OCI-LY3 (cell line): ENCODE results near the gene CAMTA1.
A peak's percentile ranks its signal among the peaks of the same experiment; 100 is the strongest.

ENCODE experiments used
- H2AFZ ChIP-seq: fragments of 200-600, 300-600 bp; shearing (Covaris generic); 2 replicates; pipeline ENCODE4 v1.6.0; 2014; ENCODE audit warnings: antibody characterized with exemption, low read depth, low read length
- H3K27ac ChIP-seq: fragments of 200-600, 300-600 bp; sonication (generic); 2 replicates; pipeline ENCODE4 v1.5.1; 2014; ENCODE audit warnings: mild to moderate bottlenecking, low read length, moderate library complexity, mixed read lengths
- H3K27me3 ChIP-seq: fragments of 200-600, 300-600 bp; sonication (generic); 2 replicates; pipeline ENCODE4 v1.6.1; 2014; ENCODE audit warnings: low read depth, low read length, mixed read lengths
- H3K36me3 ChIP-seq: fragments of 200-600, 300-600 bp; sonication (generic); replicated peaks from 2 replicates; pipeline ENCODE3; 2014; ENCODE audit warnings: low read depth, low read length, mixed read lengths
- H3K4me1 ChIP-seq: fragments of 300-600, 200-600 bp; sonication (generic); 2 replicates; pipeline ENCODE4 v1.6.1; 2014; ENCODE audit warnings: low read length, mixed read lengths
- H3K4me2 ChIP-seq: fragments of 200-600, 300-600 bp; sonication (generic); 2 replicates; pipeline ENCODE4 v1.6.1; 2014; ENCODE audit warnings: low read length, mixed read lengths
- H3K4me3 ChIP-seq: fragments of 300-600, 200-600 bp; sonication (generic); 2 replicates; pipeline ENCODE4 v1.5.1; 2014; ENCODE audit warnings: antibody characterized with exemption, mild to moderate bottlenecking, low read length, moderate library complexity
- H3K79me2 ChIP-seq: fragments of 300-600, 200-600 bp; shearing (Covaris generic); 2 replicates; pipeline ENCODE4 v1.6.1; 2014; ENCODE audit warnings: mild to moderate bottlenecking, low read length, mixed read lengths
- H3K9ac ChIP-seq: fragments of 300-600, 200-600 bp; shearing (Covaris generic); 2 replicates; pipeline ENCODE4 v1.6.0; 2014; ENCODE audit warnings: mild to moderate bottlenecking, low read length, moderate library complexity
- H3K9me3 ChIP-seq: fragments of 200-600, 300-600 bp; shearing (Covaris generic); 2 replicates; pipeline ENCODE4 v1.6.1; 2014; ENCODE audit warnings: low read length, mixed read lengths; ENCODE audit not compliant: insufficient read depth
- H4K20me1 ChIP-seq: fragments of 200-600, 300-600 bp; sonication (generic); 2 replicates; pipeline ENCODE4 v1.6.1; 2016; ENCODE audit warnings: low read length, mixed read lengths; ENCODE audit not compliant: insufficient read depth
- CTCF ChIP-seq: fragments of 200-600, 300-600 bp; sonication (generic); IDR thresholded peaks from 2 replicates; pipeline ENCODE4 v1.5.1; 2014; ENCODE audit warnings: antibody characterized with exemption, low read length, low read depth
- EZH2phosphoT487 ChIP-seq: fragments of 200-600 bp; shearing (Covaris generic); IDR thresholded peaks from 2 replicates; pipeline ENCODE4 v1.6.1; 2018; ENCODE audit warnings: antibody characterized with exemption, mixed run types, low read depth

Gene CAMTA1

GRCh38 chr1:7119156-7119555 is 333.9 kb downstream of the CAMTA1 start:
- Histone ChIP-seq H3K79me2 (no peaks in the 10 kb centered on the region), H3K36me3 (no peaks in the 10 kb centered on the region), H3K9me3 (no peaks in the 10 kb centered on the region), H3K4me3 (no peak overlapping the region), H3K9ac (no peak overlapping the region), H2AFZ (no peak overlapping the region), H3K4me1 (no peaks in the 10 kb centered on the region), H3K27ac (no peak overlapping the region), H4K20me1 (no peaks in the 10 kb centered on the region), H3K4me2 (no peak overlapping the region), H3K27me3 (peaks cover 8% of the 10 kb centered on the region; the same call in 1 of the 2 replicates)
- TF ChIP-seq EZH2phosphoT487 = no peak

- Histone ChIP-seq H3K27ac (no peak overlapping the region), H3K4me2 (no peak overlapping the region), H4K20me1 (no peaks in the 10 kb centered on the region), H3K27me3 (peaks cover 8% of the 10 kb centered on the region; the same call in 1 of the 2 replicates), H3K36me3 (no peaks in the 10 kb centered on the region), H2AFZ (no peak overlapping the region), H3K79me2 (no peaks in the 10 kb centered on the region), H3K9me3 (no peaks in the 10 kb centered on the region), H3K4me1 (no peaks in the 10 kb centered on the region), H3K4me3 (no peak overlapping the region), H3K9ac (no peak overlapping the region)
- no peak for TF ChIP-seq EZH2phosphoT487
- TF ChIP-seq CTCF = peak; percentile 21
Measured at GRCh38 chr1:7120863-7121621, 335.8 kb downstream of the CAMTA1 start.

GRCh38 chr1:7121622-7121988 is 336.4 kb downstream of the CAMTA1 start:
- H3K79me2 ChIP-seq = no peaks in the 10 kb centered on the region
- TF ChIP-seq CTCF (no peak), EZH2phosphoT487 (no peak)
- no peaks in the 10 kb centered on the region for H3K9me3 ChIP-seq
- H2AFZ ChIP-seq = no peak overlapping the region
- no peak overlapping the region for H3K9ac ChIP-seq
- H4K20me1 ChIP-seq = no peaks in the 10 kb centered on the region
- no peak overlapping the region for H3K4me2 ChIP-seq
- H3K4me1 ChIP-seq = no peaks in the 10 kb centered on the region
- H3K27ac ChIP-seq = no peak overlapping the region
- peaks cover 8% of the 10 kb centered on the region; the same call in 1 of the 2 replicates for H3K27me3 ChIP-seq
- no peak overlapping the region for H3K4me3 ChIP-seq
- no peaks in the 10 kb centered on the region for H3K36me3 ChIP-seq

- no peak overlapping the region for H2AFZ ChIP-seq
- no peak for TF ChIP-seq CTCF
- TF ChIP-seq EZH2phosphoT487 = no peak
- no peaks in the 10 kb centered on the region for H3K27me3 ChIP-seq
- H3K79me2 ChIP-seq = no peaks in the 10 kb centered on the region
- no peaks in the 10 kb centered on the region for H3K36me3 ChIP-seq
- H3K27ac ChIP-seq = no peak overlapping the region
- H3K4me2 ChIP-seq = no peak overlapping the region
- no peaks in the 10 kb centered on the region for H3K4me1 ChIP-seq
- no peaks in the 10 kb centered on the region for H4K20me1 ChIP-seq
- no peak overlapping the region for H3K4me3 ChIP-seq
- no peaks in the 10 kb centered on the region for H3K9me3 ChIP-seq
- H3K9ac ChIP-seq = no peak overlapping the region
Measured at GRCh38 chr1:7127322-7128075, 342.2 kb downstream of the CAMTA1 start.
